Smooth muscle cell of the brain vasculature (primary cell): ENCODE measurements around the gene GZMM.

Experiments
- DNase-seq: peaks from one replicate; pipeline ENCODE4 v3.0.0-alpha.2; 2012; ENCODE audit warnings: low read depth, low spot score

GZMM gene

GRCh38 chr19:512547-513365, 31.1 kb upstream of the GZMM start:
- DNase-seq: no peak

GRCh38 chr19:513368-514165, 30.3 kb upstream of the GZMM start:
- DNase-seq: no peak

GRCh38 chr19:514166-514663, 29.6 kb upstream of the GZMM start:
- DNase-seq: no peak

- DNase-seq: no peak
Measured at GRCh38 chr19:517721-518597, 25.9 kb upstream of the GZMM start.

GRCh38 chr19:518598-519231, 25.1 kb upstream of the GZMM start:
- DNase-seq: no peak

GRCh38 chr19:519449-519865, 24.4 kb upstream of the GZMM start:
- no peak for DNase-seq

GRCh38 chr19:522726-523125, 21.1 kb upstream of the GZMM start:
- DNase-seq: no peak

- DNase-seq: no peak
Measured at GRCh38 chr19:524062-524674, 19.7 kb upstream of the GZMM start.

- DNase-seq: no peak
Measured at GRCh38 chr19:525029-525428, 18.8 kb upstream of the GZMM start.

- DNase-seq: no peak
Measured at GRCh38 chr19:525857-526419, 17.9 kb upstream of the GZMM start.

- DNase-seq: no peak
Measured at GRCh38 chr19:530134-531008, 13.5 kb upstream of the GZMM start.

- peak; percentile 62 for DNase-seq
Measured at GRCh38 chr19:531009-531752, 12.7 kb upstream of the GZMM start.

- DNase-seq: no peak
Measured at GRCh38 chr19:531753-532560, 11.9 kb upstream of the GZMM start, which contains the start of gene CDC34. TSS of gene CDC34 (plus strand) at chr19:531760. CDS start at chr19:531932, 172 bp downstream.

- DNase-seq: peak; percentile 37
Measured at GRCh38 chr19:532561-533363, 11.1 kb upstream of the GZMM start.

- no peak for DNase-seq
Measured at GRCh38 chr19:533364-534058, 10.3 kb upstream of the GZMM start.

GRCh38 chr19:534088-534487, 9.8 kb upstream of the GZMM start:
- no peak for DNase-seq
